GM18868 (cell line): Measurements from ENCODE around the gene GPS2.

Source experiments
- ATAC-seq: cut with Tn5 transposase; IDR thresholded peaks from one replicate; pipeline ENCODE4 v1.9.1; 2021; ENCODE audit warnings: mild to moderate bottlenecking, moderate library complexity; ENCODE audit not compliant: unreplicated experiment

Gene GPS2

GRCh38 chr17:7293816-7294613 lies 21.1 kb downstream of the GPS2 start:
- ATAC-seq = no peak

- ATAC-seq = no peak
These were observed 22.0 kb downstream of the GPS2 start for GRCh38 chr17:7293159-7293558.

- ATAC-seq = no peak
These were observed 22.4 kb downstream of the GPS2 start for GRCh38 chr17:7292729-7293128.

GRCh38 chr17:7292194-7292593 lies 23.0 kb downstream of the GPS2 start:
- no peak for ATAC-seq

- ATAC-seq = no peak
These were observed 24.5 kb downstream of the GPS2 start for GRCh38 chr17:7290685-7291084.

GRCh38 chr17:7290166-7290565 lies 25.0 kb downstream of the GPS2 start:
- ATAC-seq = no peak

GRCh38 chr17:7289256-7290032 lies 25.7 kb downstream of the GPS2 start:
- ATAC-seq = no peak

GRCh38 chr17:7285679-7286078 lies 29.5 kb downstream of the GPS2 start:
- no peak for ATAC-seq

- ATAC-seq = no peak
These were observed 30.2 kb downstream of the GPS2 start for GRCh38 chr17:7284911-7285310.

- ATAC-seq = no peak
These were observed 31.5 kb downstream of the GPS2 start for GRCh38 chr17:7283471-7284216.

GRCh38 chr17:7282752-7283321 lies 32.3 kb downstream of the GPS2 start:
- ATAC-seq = no peak

- no peak for ATAC-seq
These were observed 33.0 kb downstream of the GPS2 start for GRCh38 chr17:7281953-7282751.

GRCh38 chr17:7281074-7281952 lies 33.8 kb downstream of the GPS2 start, which contains the start of gene SLC2A4:
Gene SLC2A4 (plus strand): TSS chr17:7281718. CDS start chr17:7281935, 217 bp downstream.
- ATAC-seq = peak; percentile 56

GRCh38 chr17:7280519-7281073 lies 34.6 kb downstream of the GPS2 start:
- ATAC-seq = peak; percentile 68

- no peak for ATAC-seq
These were observed 35.7 kb downstream of the GPS2 start for GRCh38 chr17:7279448-7279847.

- ATAC-seq = no peak
These were observed 48.4 kb downstream of the GPS2 start for GRCh38 chr17:7266784-7267183.

- no peak for ATAC-seq
These were observed 51.4 kb downstream of the GPS2 start for GRCh38 chr17:7263801-7264078.

GRCh38 chr17:7262935-7263800 lies 52.0 kb downstream of the GPS2 start:
- ATAC-seq = no peak
